HG03575 (cell line): ENCODE data around the gene TERB1.

ENCODE experiments used
- ATAC-seq: cut with Tn5 transposase; IDR thresholded peaks from one replicate; pipeline ENCODE4 v1.9.1; 2021; ENCODE audit not compliant: unreplicated experiment, insufficient number of reproducible peaks, low FRiP score; ENCODE audit errors: extremely low read depth

TERB1 gene

GRCh38 chr16:66752379-66752778 lies 49.0 kb downstream of the TERB1 start:
- ATAC-seq = no peak

- ATAC-seq = no peak
These were observed 49.4 kb downstream of the TERB1 start for GRCh38 chr16:66751992-66752322.

GRCh38 chr16:66751303-66751991 lies 49.9 kb downstream of the TERB1 start, which contains the start of gene DYNC1LI2:
Gene DYNC1LI2 (minus strand): TSS chr16:66751609. CDS start chr16:66751591, 18 bp downstream.
- ATAC-seq = no peak

GRCh38 chr16:66751053-66751302 lies 50.4 kb downstream of the TERB1 start:
- ATAC-seq = no peak

GRCh38 chr16:66750279-66751052 lies 50.9 kb downstream of the TERB1 start:
- ATAC-seq = no peak

GRCh38 chr16:66746682-66747081 lies 54.7 kb downstream of the TERB1 start:
- no peak for ATAC-seq

GRCh38 chr16:66746048-66746447 lies 55.3 kb downstream of the TERB1 start:
- no peak for ATAC-seq

- ATAC-seq = no peak
These were observed 59.2 kb downstream of the TERB1 start for GRCh38 chr16:66741950-66742808.

- ATAC-seq = no peak
These were observed 60.0 kb downstream of the TERB1 start for GRCh38 chr16:66741169-66741900.

- ATAC-seq = no peak
These were observed 60.9 kb downstream of the TERB1 start for GRCh38 chr16:66740533-66740932.

- no peak for ATAC-seq
These were observed 61.4 kb downstream of the TERB1 start for GRCh38 chr16:66740010-66740409.

GRCh38 chr16:66735891-66736290 lies 65.5 kb downstream of the TERB1 start:
- ATAC-seq = no peak

- ATAC-seq = no peak
These were observed 70.3 kb downstream of the TERB1 start for GRCh38 chr16:66731101-66731500.

- ATAC-seq = no peak
These were observed 72.6 kb downstream of the TERB1 start for GRCh38 chr16:66728804-66729203.

GRCh38 chr16:66728117-66728787 lies 73.1 kb downstream of the TERB1 start:
- ATAC-seq = no peak

- ATAC-seq = no peak
These were observed 80.6 kb downstream of the TERB1 start for GRCh38 chr16:66720766-66721165.

- ATAC-seq = no peak
These were observed 82.1 kb downstream of the TERB1 start for GRCh38 chr16:66719246-66719645.

- no peak for ATAC-seq
These were observed 83.6 kb downstream of the TERB1 start for GRCh38 chr16:66717776-66718175.
